BJ (cell line): ENCODE results near the gene IFNW1. TPM values are rescaled to one million over a fixed set of nuclear protein-coding genes. Genes with fewer than 3 reads are reported as not detected.
"Not testable (repeated sequence)": the region's sequence is repeated elsewhere in the genome, so short reads cannot be mapped to it uniquely, and the experiment has no call there.

ENCODE experiments used
- CTCF ChIA-PET: fragments of 350-600 bp; formaldehyde crosslinking; extraction: SDS; loops from one replicate; lab custom pipeline; 2021; ENCODE audit warnings: antibody characterized with exemption, inconsistent platforms; lab: Yijun Ruan, JAX
- POLR2A ChIA-PET: fragments of 300-600 bp; sonication (Branson Sonifier 250); formaldehyde crosslinking; extraction: SDS; loops from one replicate; lab custom pipeline; 2021; ENCODE audit warnings: antibody characterized with exemption; lab: Charles Lee
- DNase-seq: peaks from one replicate; pipeline ENCODE4 v3.0.0-alpha.2; 2011; ENCODE audit warnings: low read depth
- H3K27me3 ChIP-seq: 2 replicates; pipeline ENCODE4 v1.6.0; 2011; ENCODE audit warnings: low read length; ENCODE audit not compliant: control insufficient read depth, insufficient read depth
- H3K36me3 ChIP-seq: 2 replicates; pipeline ENCODE4 v1.5.1; 2011; ENCODE audit warnings: low read length; ENCODE audit not compliant: control insufficient read depth, insufficient read depth
- H3K4me3 ChIP-seq: 2 replicates; pipeline ENCODE4 v1.5.1; 2011; ENCODE audit warnings: low read depth, mild to moderate bottlenecking, control low read depth, low read length
- CTCF ChIP-seq: IDR thresholded peaks from 2 replicates; pipeline ENCODE4 v1.5.1; 2011; ENCODE audit warnings: low read depth, mild to moderate bottlenecking, control low read depth, inconsistent platforms, low read length, moderate library complexity; ENCODE audit not compliant: insufficient read depth
- polyA plus RNA-seq: library from polyadenylated mRNA; depleted of rRNA; stranded (reverse); fragments of >200 nt; gene quantifications from 2 replicates; pipeline ENCODE4 v1.2.3, GENCODE V29; 2011

The IFNW1 gene
- polyA plus RNA-seq, 1 experiment, result not detected

DNA sequence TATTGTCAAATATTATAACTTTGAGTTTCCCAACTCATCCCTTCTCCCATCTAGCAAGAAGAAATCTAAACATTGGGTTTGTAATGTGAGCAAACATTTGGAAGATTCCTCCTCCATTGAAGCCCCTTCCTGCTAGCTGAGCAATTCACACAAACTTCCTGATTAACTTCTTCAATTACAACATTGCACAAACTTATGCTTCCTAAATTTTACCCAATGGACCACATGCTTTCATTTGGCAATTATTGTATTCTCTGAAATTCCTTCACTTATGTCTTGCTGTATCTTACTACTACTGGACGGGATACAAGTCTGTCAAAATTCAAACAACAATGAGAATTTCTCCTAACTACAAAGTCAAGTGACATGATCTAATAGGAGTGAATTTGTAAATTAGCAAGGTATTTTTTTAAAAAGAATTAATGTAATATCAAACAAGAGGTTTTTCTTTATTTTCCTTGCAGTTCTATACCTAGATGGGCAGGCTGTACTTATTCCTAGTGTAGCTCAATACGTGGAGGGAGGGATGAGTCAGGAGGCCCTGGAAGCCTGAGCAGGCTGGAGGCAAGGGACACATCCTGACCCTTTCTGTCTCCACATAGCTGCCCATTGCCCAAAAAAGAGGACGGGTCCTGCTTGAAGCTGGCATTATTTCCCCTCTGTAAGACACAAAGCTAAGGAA lies 11.8 kb upstream of the IFNW1 start:
- H3K36me3 ChIP-seq, result no peaks in the 10 kb centered on the region
- no peak for DNase-seq
- ChIA-PET CTCF (no interaction called here), POLR2A (interaction anchor here (0.6 kb wide), 1 partner anchor 36 kb away, joined by 3 read pairs; no protein-coding TSS in a partner anchor)
- H3K27me3 ChIP-seq, result no peaks in the 10 kb centered on the region
- no peak for TF ChIP-seq CTCF
- no peak overlapping the region for H3K4me3 ChIP-seq

- Histone ChIP-seq H3K36me3 (no peaks in the 10 kb centered on the region), H3K27me3 (no peaks in the 10 kb centered on the region), H3K4me3 (no peak overlapping the region)
- POLR2A ChIA-PET, result no interaction called here
- DNase-seq, result no peak
- CTCF ChIA-PET, result no interaction called here
- no peak for TF ChIP-seq CTCF
Measured at GRCh38 chr9:21144603-21145002, 3.0 kb upstream of the IFNW1 start.

GRCh38 chr9:21137020-21137419 lies 4.6 kb downstream of the IFNW1 start:
- H3K4me3 ChIP-seq, result no peak overlapping the region
- H3K27me3 ChIP-seq, result no peaks in the 10 kb centered on the region
- H3K36me3 ChIP-seq, result no peaks in the 10 kb centered on the region
- ChIA-PET CTCF (no interaction called here), POLR2A (no interaction called here)
- no peak for TF ChIP-seq CTCF
- no peak for DNase-seq

- Histone ChIP-seq H3K4me3 (no peak overlapping the region), H3K36me3 (no peaks in the 10 kb centered on the region), H3K27me3 (no peaks in the 10 kb centered on the region)
- POLR2A ChIA-PET, result no interaction called here
- no peak for TF ChIP-seq CTCF
- DNase-seq, result no peak
- CTCF ChIA-PET, result interaction anchor here (0.5 kb wide), 1 partner anchor 1157 kb away, joined by 3 read pairs; no protein-coding TSS in a partner anchor
Measured at GRCh38 chr9:21135736-21136135, 5.9 kb downstream of the IFNW1 start.

- DNase-seq, H3K36me3 ChIP-seq, CTCF ChIA-PET, H3K27me3 ChIP-seq, H3K4me3 ChIP-seq, POLR2A ChIA-PET: not testable (repeated sequence)
Measured at GRCh38 chr9:21128186-21128585, 13.4 kb downstream of the IFNW1 start.
